Measurements from ENCODE around the gene GALNT2. TPM values are rescaled to one million over a fixed set of nuclear protein-coding genes. Genes with fewer than 3 reads are reported as not detected.

The GALNT2 gene
- total and polyA plus RNA-seq, 7 donors = 8.4 to 43.8 (median 37.1) TPM

DNA sequence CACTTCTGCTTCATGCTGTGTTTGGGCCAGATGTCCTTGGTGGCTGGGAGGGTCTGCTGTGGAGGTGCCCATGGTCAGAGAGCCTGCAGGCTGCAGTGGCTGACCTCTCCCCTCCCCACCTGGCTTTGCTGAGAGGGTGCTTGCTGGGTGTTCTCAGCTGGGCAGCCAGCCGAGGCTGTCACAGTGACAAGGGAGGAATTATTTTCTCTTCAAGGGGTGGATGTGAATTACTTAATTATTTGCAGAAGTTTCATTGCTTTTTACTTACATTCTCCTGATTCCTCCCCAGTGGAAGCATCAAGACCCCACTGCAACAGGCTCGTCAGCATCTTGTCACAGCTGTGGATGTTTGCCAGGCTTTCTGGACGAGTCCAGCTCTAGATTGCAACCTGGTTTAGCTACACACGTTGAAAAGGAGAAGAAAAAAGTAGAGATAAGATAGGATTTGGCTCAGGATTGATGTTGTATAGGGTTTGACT is 70.3 kb downstream of the GALNT2 start:
- intact Hi-C loops (cut with DNase I) = no loop called here
- Histone ChIP-seq H3K27me3 (no peaks in the 10 kb centered on the region), H3K36me3 (no peaks in the 10 kb centered on the region), H3K4me1 (peaks cover 0 to 55% (median 42%) of the 10 kb centered on the region in 4 donors), H3K27ac (peak overlapping the region in 1 of 4 donors; percentile 56), H3K9me3 (no peaks in the 10 kb centered on the region), H3K4me3 (no peak overlapping the region)
- WGBS, 2 donors = 67 to 76% methylated on average over 4 of the region's 4 CpGs
- no peak for DNase-seq
- TF ChIP-seq, protein P1, sequence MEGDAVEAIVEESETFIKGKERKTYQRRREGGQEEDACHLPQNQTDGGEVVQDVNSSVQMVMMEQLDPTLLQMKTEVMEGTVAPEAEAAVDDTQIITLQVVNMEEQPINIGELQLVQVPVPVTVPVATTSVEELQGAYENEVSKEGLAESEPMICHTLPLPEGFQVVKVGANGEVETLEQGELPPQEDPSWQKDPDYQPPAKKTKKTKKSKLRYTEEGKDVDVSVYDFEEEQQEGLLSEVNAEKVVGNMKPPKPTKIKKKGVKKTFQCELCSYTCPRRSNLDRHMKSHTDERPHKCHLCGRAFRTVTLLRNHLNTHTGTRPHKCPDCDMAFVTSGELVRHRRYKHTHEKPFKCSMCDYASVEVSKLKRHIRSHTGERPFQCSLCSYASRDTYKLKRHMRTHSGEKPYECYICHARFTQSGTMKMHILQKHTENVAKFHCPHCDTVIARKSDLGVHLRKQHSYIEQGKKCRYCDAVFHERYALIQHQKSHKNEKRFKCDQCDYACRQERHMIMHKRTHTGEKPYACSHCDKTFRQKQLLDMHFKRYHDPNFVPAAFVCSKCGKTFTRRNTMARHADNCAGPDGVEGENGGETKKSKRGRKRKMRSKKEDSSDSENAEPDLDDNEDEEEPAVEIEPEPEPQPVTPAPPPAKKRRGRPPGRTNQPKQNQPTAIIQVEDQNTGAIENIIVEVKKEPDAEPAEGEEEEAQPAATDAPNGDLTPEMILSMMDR (IDR thresholded peaks at IDR 0.05) = no peak
- TF ChIP-seq EP300 (IDR thresholded peaks at IDR 0.05) (no peak), POLR2A (IDR thresholded peaks at IDR 0.05) (no peak), POLR2AphosphoS5 (IDR thresholded peaks at IDR 0.05) (no peak)

DNA sequence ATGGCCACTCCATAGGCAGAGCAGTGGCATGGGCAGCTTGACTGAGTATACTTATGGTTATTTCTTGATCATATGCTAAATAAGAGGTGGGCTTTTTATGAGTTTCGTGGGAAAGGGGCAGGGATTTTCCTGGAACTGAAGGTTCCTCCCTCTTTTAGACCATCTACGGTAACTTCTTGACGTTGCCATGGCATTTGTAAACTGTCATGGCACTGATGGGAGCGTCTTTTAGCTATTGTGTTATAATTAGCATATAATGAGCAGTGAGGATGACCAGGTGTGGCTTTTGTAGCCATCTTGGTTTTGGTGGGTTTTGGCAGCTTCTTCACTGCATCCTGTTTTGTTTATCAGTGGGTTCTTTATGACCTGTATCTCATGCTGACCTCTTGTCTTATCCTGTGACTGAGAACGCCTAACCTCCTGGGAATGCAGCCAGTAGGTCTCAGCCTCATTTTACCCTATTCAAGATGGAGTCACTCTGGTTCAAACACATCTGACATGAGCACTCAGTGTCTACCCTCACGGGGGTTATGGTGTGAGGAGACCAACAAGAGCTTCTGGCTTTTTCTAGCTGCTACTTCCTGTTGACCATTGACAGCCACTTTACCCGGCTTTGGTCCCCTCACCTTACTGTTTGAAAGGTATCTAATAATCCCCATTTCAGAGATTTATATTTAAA is 71.7 kb downstream of the GALNT2 start:
- no peak overlapping the region for H3K4me3 ChIP-seq
- WGBS, 2 donors = 83 to 89% methylated on average over 7 of the region's 7 CpGs
- H3K9me3 ChIP-seq = no peaks in the 10 kb centered on the region
- H3K36me3 ChIP-seq = no peaks in the 10 kb centered on the region
- H3K27ac ChIP-seq = no peak overlapping the region
- peaks cover 0 to 57% (median 44%) of the 10 kb centered on the region in 4 donors for H3K4me1 ChIP-seq
- TF ChIP-seq, protein P1 (IDR thresholded peaks at IDR 0.05) = no peak
- TF ChIP-seq POLR2AphosphoS5 (IDR thresholded peaks at IDR 0.05) (no peak), EP300 (IDR thresholded peaks at IDR 0.05) (no peak), POLR2A (IDR thresholded peaks at IDR 0.05) (no peak)
- H3K27me3 ChIP-seq = no peaks in the 10 kb centered on the region
- intact Hi-C loops (cut with DNase I) = no loop called here
- DNase-seq = no peak

DNA sequence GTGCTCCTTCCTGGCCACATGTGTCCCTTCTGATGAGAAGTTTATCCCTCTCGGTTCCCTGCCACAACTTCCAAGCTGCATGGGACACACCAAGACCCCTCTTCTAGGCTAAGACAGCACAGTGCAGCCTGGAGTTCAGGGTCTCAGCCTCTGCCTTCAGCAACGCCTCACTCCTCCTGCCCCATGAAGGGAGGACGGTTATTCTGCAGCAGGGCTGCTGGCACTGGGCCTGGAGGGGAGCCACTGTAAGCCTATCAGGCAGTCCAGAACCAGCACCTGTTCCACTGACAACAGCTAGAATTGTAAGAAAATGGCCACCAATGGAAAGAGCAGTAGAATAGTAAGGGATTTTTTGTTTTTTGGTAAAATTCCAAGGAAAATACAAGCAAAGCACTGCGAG is 72.3 kb downstream of the GALNT2 start:
- Histone ChIP-seq H3K4me1 (peaks cover 0 to 60% (median 47%) of the 10 kb centered on the region in 4 donors), H3K36me3 (no peaks in the 10 kb centered on the region), H3K9me3 (no peaks in the 10 kb centered on the region), H3K27me3 (no peaks in the 10 kb centered on the region), H3K4me3 (no peak overlapping the region), H3K27ac (no peak overlapping the region)
- no peak for DNase-seq
- TF ChIP-seq, protein P1 (IDR thresholded peaks at IDR 0.05) = no peak
- TF ChIP-seq EP300 (IDR thresholded peaks at IDR 0.05) (no peak), POLR2AphosphoS5 (IDR thresholded peaks at IDR 0.05) (no peak)
- WGBS, 2 donors = 67 to 87% methylated on average over 4 of the region's 4 CpGs
- intact Hi-C loops (cut with DNase I) = no loop called here

DNA sequence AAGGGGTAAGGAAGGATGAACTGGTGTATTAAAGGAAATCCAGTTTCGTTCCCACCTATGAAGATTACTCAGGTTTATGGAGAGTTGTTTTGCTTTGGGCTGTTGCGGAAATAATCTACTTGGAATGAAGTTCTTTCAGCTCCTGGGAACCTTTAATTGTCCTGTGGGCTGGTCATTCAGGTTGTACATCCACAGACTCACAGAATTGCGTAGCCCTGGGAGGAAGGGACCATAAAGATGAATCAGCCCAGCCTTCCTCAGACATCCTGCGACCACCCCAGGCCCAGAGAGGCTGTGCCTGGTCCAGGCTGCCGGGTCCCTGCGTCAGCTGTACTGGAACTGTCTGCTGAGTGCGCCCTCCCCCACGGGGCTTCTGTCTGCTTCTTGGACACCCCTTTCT is 72.7 kb downstream of the GALNT2 start:
- peaks cover 0 to 64% (median 50%) of the 10 kb centered on the region in 4 donors for H3K4me1 ChIP-seq

More for the DNA sequence above, 72.7 kb downstream of the GALNT2 start:
- 55 to 85% methylated on average over 8 of the region's 8 CpGs for WGBS, 2 donors
- Histone ChIP-seq H3K4me3 (no peak overlapping the region), H3K27me3 (no peaks in the 10 kb centered on the region), H3K27ac (peak overlapping the region in 1 of 4 donors; percentile 65), H3K36me3 (no peaks in the 10 kb centered on the region), H3K9me3 (no peaks in the 10 kb centered on the region)
- TF ChIP-seq POLR2A (IDR thresholded peaks at IDR 0.05) (no peak), POLR2AphosphoS5 (IDR thresholded peaks at IDR 0.05) (no peak), EP300 (IDR thresholded peaks at IDR 0.05) (no peak)
- TF ChIP-seq, protein P1 (IDR thresholded peaks at IDR 0.05) = no peak
- DNase-seq = no peak
- intact Hi-C loops (cut with DNase I) = loop anchor here (5.0 kb wide), 1 partner anchor 48 kb away; no protein-coding TSS in a partner anchor
